ENCODE measurements around the gene ARL10. TPM values are rescaled to one million over a fixed set of nuclear protein-coding genes. Genes with fewer than 3 reads are reported as not detected.
A peak's percentile ranks its signal among the peaks of the same experiment; 100 is the strongest.

The ARL10 gene
- total RNA-seq, 2 donors from 2014 or later, result 10.2 to 11.4 TPM

GRCh38 chr5:176397736-176398420 lies 32.6 kb downstream of the ARL10 start:
- WGBS, 2 experiments (ENCODE audit: insufficient coverage in 1 of 2, insufficient read length in 1 of 2), result 92% methylated on average over 10 to 18 of the region's 18 CpGs
- no peak overlapping the region for H3K27ac Mint-ChIP-seq

GRCh38 chr5:176400382-176401156 lies 35.3 kb downstream of the ARL10 start:
- WGBS, 2 experiments (ENCODE audit: insufficient coverage in 1 of 2, insufficient read length in 1 of 2), result 93 to 98% methylated on average over 13 to 17 of the region's 17 CpGs
- TF ChIP-seq CTCF (conservative IDR thresholded peaks at IDR 0.05), result no peak

More at GRCh38 chr5:176397736-176398420, 32.6 kb downstream of the ARL10 start:
- TF ChIP-seq CTCF (conservative IDR thresholded peaks at IDR 0.05), result no peak
- Histone ChIP-seq H3K27me3 (ENCODE audit: control insufficient read depth, insufficient read depth, low read length, poor library complexity, severe bottlenecking) (no peaks in the 10 kb centered on the region), H3K36me3 (ENCODE audit: control insufficient read depth, insufficient read depth, low read length) (peaks cover 24% of the 10 kb centered on the region), H3K4me3 (ENCODE audit: low read length) (no peak overlapping the region), H3K9ac (ENCODE audit: extremely low read depth, low read length, poor library complexity, severe bottlenecking) (no peak overlapping the region), H3K27ac (ENCODE audit: low read depth, low read length) (no peak overlapping the region), H3K4me1 (ENCODE audit: control insufficient read depth, insufficient read depth, low read length) (no peaks in the 10 kb centered on the region), H3K9me3 (ENCODE audit: control insufficient read depth, low read length) (no peaks in the 10 kb centered on the region)
- peaks cover 14% of the 10 kb centered on the region for H3K36me3 Mint-ChIP-seq (ENCODE audit: low read depth)
- H3K9me3 Mint-ChIP-seq, result no peaks in the 10 kb centered on the region
- H3K27me3 Mint-ChIP-seq (ENCODE audit: insufficient read depth), result no peaks in the 10 kb centered on the region
- no peaks in the 10 kb centered on the region for H3K4me1 Mint-ChIP-seq
- DNase-seq, result peak; percentile 38
- no peak overlapping the region for H3K4me3 Mint-ChIP-seq

GRCh38 chr5:176401281-176402205 lies 36.3 kb downstream of the ARL10 start:
- Histone ChIP-seq H3K27ac (ENCODE audit: low read depth, low read length) (no peak overlapping the region), H3K36me3 (ENCODE audit: control insufficient read depth, insufficient read depth, low read length) (peaks cover 37% of the 10 kb centered on the region), H3K4me3 (ENCODE audit: low read length) (no peak overlapping the region), H3K9me3 (ENCODE audit: control insufficient read depth, low read length) (no peaks in the 10 kb centered on the region), H3K4me1 (ENCODE audit: control insufficient read depth, insufficient read depth, low read length) (no peaks in the 10 kb centered on the region), H3K27me3 (ENCODE audit: control insufficient read depth, insufficient read depth, low read length, poor library complexity, severe bottlenecking) (no peaks in the 10 kb centered on the region), H3K9ac (ENCODE audit: extremely low read depth, low read length, poor library complexity, severe bottlenecking) (no peak overlapping the region)
- no peak for TF ChIP-seq CTCF (conservative IDR thresholded peaks at IDR 0.05)
- H3K27me3 Mint-ChIP-seq (ENCODE audit: insufficient read depth), result no peaks in the 10 kb centered on the region
- H3K36me3 Mint-ChIP-seq (ENCODE audit: low read depth), result peaks cover 8% of the 10 kb centered on the region
- 87 to 93% methylated on average over 16 to 22 of the region's 22 CpGs for WGBS, 2 experiments (ENCODE audit: insufficient coverage in 1 of 2, insufficient read length in 1 of 2)
- no peak overlapping the region for H3K4me3 Mint-ChIP-seq
- H3K9me3 Mint-ChIP-seq, result no peaks in the 10 kb centered on the region
- peaks cover 2% of the 10 kb centered on the region for H3K4me1 Mint-ChIP-seq
- no peak overlapping the region for H3K27ac Mint-ChIP-seq
- DNase-seq, result no peak

More at GRCh38 chr5:176400382-176401156, 35.3 kb downstream of the ARL10 start:
- Histone ChIP-seq H3K4me3 (ENCODE audit: low read length) (no peak overlapping the region), H3K9me3 (ENCODE audit: control insufficient read depth, low read length) (no peaks in the 10 kb centered on the region), H3K27me3 (ENCODE audit: control insufficient read depth, insufficient read depth, low read length, poor library complexity, severe bottlenecking) (no peaks in the 10 kb centered on the region), H3K36me3 (ENCODE audit: control insufficient read depth, insufficient read depth, low read length) (peaks cover 30% of the 10 kb centered on the region), H3K4me1 (ENCODE audit: control insufficient read depth, insufficient read depth, low read length) (no peaks in the 10 kb centered on the region), H3K9ac (ENCODE audit: extremely low read depth, low read length, poor library complexity, severe bottlenecking) (no peak overlapping the region), H3K27ac (ENCODE audit: low read depth, low read length) (no peak overlapping the region)
- no peak for DNase-seq
- H3K27ac Mint-ChIP-seq, result no peak overlapping the region
- no peaks in the 10 kb centered on the region for H3K9me3 Mint-ChIP-seq
- H3K36me3 Mint-ChIP-seq (ENCODE audit: low read depth), result peaks cover 13% of the 10 kb centered on the region
- peaks cover 2% of the 10 kb centered on the region for H3K4me1 Mint-ChIP-seq
- H3K27me3 Mint-ChIP-seq (ENCODE audit: insufficient read depth), result no peaks in the 10 kb centered on the region
- H3K4me3 Mint-ChIP-seq, result no peak overlapping the region
